Lung (tissue), 12 donors: ENCODE data around the gene RIPOR1. TPM values are rescaled to one million over a fixed set of nuclear protein-coding genes. Genes with fewer than 3 reads are reported as not detected.
A peak's percentile ranks its signal among the peaks of the same experiment; 100 is the strongest.

Experiments used
- ATAC-seq: fragments of 200-7000 bp; cut with Tn5 transposase; one replicate; pipeline ENCODE4 v1.9.1; 2020; ENCODE audit warnings: moderate number of reproducible peaks; ENCODE audit not compliant: insufficient read depth, low FRiP score
- DNase-seq, 3 donors: peaks; one replicate each; pipeline ENCODE4 v3.0.0-alpha.2; 2013 to 2017
- H3K27ac ChIP-seq, 2 donors: one replicate each; pipeline ENCODE4 v1.5.1; 2013; ENCODE audit warnings: mild to moderate bottlenecking in 2 of 2, moderate library complexity in 2 of 2, control low read depth in 1 of 2, inconsistent platforms in 1 of 2, low read depth in 1 of 2, low read length in 1 of 2
- H3K27me3 ChIP-seq, 3 donors: one replicate each; pipeline ENCODE4 v1.5.1; 2013; ENCODE audit warnings: low read length in 2 of 3; ENCODE audit not compliant: control insufficient read depth in 3 of 3, insufficient read depth in 3 of 3
- H3K36me3 ChIP-seq, 4 donors: one replicate each; pipeline ENCODE4 v1.5.1; 2013; ENCODE audit warnings: low read length in 4 of 4, mild to moderate bottlenecking in 1 of 4, moderate library complexity in 1 of 4; ENCODE audit not compliant: control insufficient read depth in 4 of 4, insufficient read depth in 4 of 4
- H3K4me1 ChIP-seq, 5 donors: one replicate each; pipeline ENCODE4 v1.5.1; 2013; ENCODE audit warnings: low read length in 5 of 5, mild to moderate bottlenecking in 2 of 5, moderate library complexity in 1 of 5; ENCODE audit not compliant: control insufficient read depth in 5 of 5, insufficient read depth in 5 of 5
- H3K4me3 ChIP-seq: one replicate; pipeline ENCODE4 v1.5.1; 2013; ENCODE audit warnings: mild to moderate bottlenecking, control low read depth, moderate library complexity
- H3K9ac ChIP-seq, 2 donors: one replicate each; pipeline ENCODE4 v1.5.1; 2013; ENCODE audit warnings: low read length in 2 of 2, control low read depth in 1 of 2; ENCODE audit not compliant: insufficient read depth in 1 of 2
- H3K9me3 ChIP-seq, 4 donors: one replicate each; pipeline ENCODE4 v1.5.1; 2013; ENCODE audit warnings: low read length in 3 of 4, mild to moderate bottlenecking in 1 of 4, moderate library complexity in 1 of 4; ENCODE audit not compliant: control insufficient read depth in 4 of 4, insufficient read depth in 3 of 4
- WGBS, 2 donors: extraction: QIAGEN DNeasy Blood & Tissue Kit; methylation state at CpG; one replicate each; pipeline ENCODE4 v1.1.7; 2013; 5-methylcytosine and 5-hydroxymethylcytosine counted together
- polyA plus RNA-seq, 2 donors: library from polyadenylated mRNA; stranded (reverse); fragments of 200-250 nt; gene quantifications; one replicate each; pipeline ENCODE4 v1.2.1, GENCODE V29; 2013
- total RNA-seq, 2 donors: library from RNA; depleted of rRNA in 1 of 2; stranded (reverse); fragments of >200 nt in 1 of 2; gene quantifications; one replicate each; pipeline ENCODE4 v1.2.1, GENCODE V29; 2014 to 2021
- TF ChIP-seq, protein P1 (sequence below): IDR thresholded peaks from 2 replicates; pipeline ENCODE4 v1.5.1; 2012; ENCODE audit warnings: mild to moderate bottlenecking; ENCODE audit errors: control extremely low read depth, extremely low read depth
- donor health status: control.
- donor health status: control.
- donor health status: Bipolar disorder and iron deficiency.
- donor health status: healthy.
- donor health status: DM: yes; HTN: yes; CAD: no.

Gene RIPOR1
- total and polyA plus RNA-seq, 4 donors, result 44.1 to 122 (median 70.4) TPM

DNA sequence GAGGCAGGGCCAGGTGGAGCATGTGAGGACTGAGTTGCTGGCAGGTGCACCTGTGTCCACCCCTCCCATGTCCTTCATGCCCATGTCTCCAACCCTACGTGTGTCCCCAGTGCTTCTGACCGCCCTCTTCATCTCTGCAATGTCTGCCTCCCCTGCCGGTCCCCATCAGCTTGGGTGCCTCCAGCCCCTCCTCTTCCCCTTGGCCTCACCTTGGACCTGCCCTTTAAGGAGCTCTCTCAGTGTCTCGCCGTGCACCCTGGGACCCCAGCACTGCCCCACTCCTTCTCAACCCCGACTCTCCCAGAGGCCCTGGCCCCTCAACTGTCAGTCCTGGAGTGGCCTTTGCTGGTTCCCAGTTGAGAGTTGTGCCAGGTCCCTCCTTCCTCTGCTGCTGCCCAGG lies 15.0 kb downstream of the RIPOR1 start:
- Histone ChIP-seq H3K4me3 (no peak overlapping the region), H3K9me3 (no peaks in the 10 kb centered on the region), H3K4me1 (peaks cover 0 to 17% (median 3%) of the 10 kb centered on the region in 5 donors), H3K9ac (no peak overlapping the region), H3K36me3 (peaks cover 6 to 83% (median 44%) of the 10 kb centered on the region in 4 donors), H3K27ac (peak overlapping the region in 1 of 2 donors; percentile 29), H3K27me3 (no peaks in the 10 kb centered on the region)
- TF ChIP-seq, protein P1, sequence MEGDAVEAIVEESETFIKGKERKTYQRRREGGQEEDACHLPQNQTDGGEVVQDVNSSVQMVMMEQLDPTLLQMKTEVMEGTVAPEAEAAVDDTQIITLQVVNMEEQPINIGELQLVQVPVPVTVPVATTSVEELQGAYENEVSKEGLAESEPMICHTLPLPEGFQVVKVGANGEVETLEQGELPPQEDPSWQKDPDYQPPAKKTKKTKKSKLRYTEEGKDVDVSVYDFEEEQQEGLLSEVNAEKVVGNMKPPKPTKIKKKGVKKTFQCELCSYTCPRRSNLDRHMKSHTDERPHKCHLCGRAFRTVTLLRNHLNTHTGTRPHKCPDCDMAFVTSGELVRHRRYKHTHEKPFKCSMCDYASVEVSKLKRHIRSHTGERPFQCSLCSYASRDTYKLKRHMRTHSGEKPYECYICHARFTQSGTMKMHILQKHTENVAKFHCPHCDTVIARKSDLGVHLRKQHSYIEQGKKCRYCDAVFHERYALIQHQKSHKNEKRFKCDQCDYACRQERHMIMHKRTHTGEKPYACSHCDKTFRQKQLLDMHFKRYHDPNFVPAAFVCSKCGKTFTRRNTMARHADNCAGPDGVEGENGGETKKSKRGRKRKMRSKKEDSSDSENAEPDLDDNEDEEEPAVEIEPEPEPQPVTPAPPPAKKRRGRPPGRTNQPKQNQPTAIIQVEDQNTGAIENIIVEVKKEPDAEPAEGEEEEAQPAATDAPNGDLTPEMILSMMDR, result no peak
- ATAC-seq, result no peak
- no peak for DNase-seq
- WGBS, 2 donors, result 74 to 86% methylated on average over 6 of the region's 6 CpGs

DNA sequence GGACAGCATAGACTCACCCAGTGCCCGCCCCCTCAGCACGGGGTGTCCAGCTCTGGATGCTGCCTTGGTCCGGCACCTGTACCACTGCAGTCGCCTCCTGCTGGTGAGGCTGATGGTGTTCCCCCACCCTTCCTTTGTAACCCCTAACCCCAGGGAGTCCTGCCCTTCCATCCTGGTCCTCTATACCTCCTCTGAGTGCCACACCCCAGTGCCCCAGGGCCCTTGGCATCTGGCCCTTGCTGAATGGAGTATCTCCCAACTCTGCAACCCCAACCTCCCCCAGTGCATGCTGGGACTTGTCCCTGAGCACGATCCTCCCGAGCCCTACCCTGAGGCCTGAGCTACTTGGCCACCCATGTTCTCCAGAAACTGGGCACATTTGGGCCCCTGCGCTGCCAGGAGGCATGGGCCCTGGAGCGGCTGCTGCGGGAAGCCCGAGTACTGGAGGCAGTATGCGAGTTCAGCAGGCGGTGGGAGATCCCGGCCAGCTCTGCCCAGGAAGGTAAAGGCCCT lies 15.8 kb downstream of the RIPOR1 start:
- ATAC-seq (no peak), DNase-seq (no peak)
- Histone ChIP-seq H3K9me3 (no peaks in the 10 kb centered on the region), H3K4me1 (peaks cover 0 to 13% (median 0%) of the 10 kb centered on the region in 5 donors), H3K27me3 (no peaks in the 10 kb centered on the region), H3K27ac (no peak overlapping the region), H3K9ac (no peak overlapping the region), H3K4me3 (no peak overlapping the region), H3K36me3 (peaks cover 6 to 84% (median 42%) of the 10 kb centered on the region in 4 donors)
- TF ChIP-seq, protein P1, result no peak
- 82 to 87% methylated on average over 13 of the region's 13 CpGs for WGBS, 2 donors

DNA sequence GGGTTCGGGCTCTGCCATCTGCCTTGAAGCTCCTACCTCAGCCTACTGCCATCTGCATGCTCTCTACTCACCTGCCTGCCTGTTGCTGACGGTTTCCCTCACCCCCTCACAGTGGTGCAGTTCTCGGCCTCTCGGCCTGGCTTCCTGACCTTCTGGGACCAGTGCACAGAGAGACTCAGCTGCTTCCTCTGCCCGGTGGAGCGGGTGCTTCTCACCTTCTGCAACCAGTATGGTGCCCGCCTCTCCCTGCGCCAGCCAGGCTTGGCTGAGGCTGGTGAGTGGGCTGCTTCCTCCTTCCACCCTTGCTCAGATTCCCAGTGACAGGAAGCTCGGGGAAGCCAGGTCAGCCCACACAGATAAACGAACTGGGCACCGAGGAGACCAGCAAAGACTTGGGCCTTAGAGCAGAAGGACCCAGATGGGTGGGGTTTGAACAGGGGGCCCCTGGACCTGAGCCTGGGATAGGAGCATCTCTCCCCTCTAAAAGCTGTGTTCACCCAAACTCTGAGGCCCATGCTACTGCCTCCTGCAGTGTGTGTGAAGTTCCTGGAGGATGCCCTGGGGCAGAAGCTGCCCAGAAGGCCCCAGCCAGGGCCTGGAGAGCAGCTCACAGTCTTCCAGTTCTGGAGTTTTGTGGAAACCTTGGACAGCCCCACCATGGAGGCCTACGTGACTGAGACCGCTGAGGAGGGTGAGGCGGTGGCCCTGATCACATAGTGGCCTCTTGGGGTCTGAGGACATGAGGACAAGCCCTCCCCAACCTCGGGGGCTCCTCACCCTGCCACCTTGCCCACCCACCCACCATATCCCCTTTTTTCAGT lies 16.4 kb downstream of the RIPOR1 start:
- TF ChIP-seq, protein P1, result no peak
- Histone ChIP-seq H3K27ac (peak overlapping the region in 1 of 2 donors; percentile 30), H3K4me3 (no peak overlapping the region), H3K9me3 (no peaks in the 10 kb centered on the region), H3K36me3 (peaks cover 6 to 78% (median 40%) of the 10 kb centered on the region in 4 donors), H3K27me3 (no peaks in the 10 kb centered on the region), H3K9ac (no peak overlapping the region), H3K4me1 (peaks cover 0 to 13% (median 0%) of the 10 kb centered on the region in 5 donors)
- ATAC-seq (no peak), DNase-seq (no peak)
- 70 to 74% methylated on average over 15 of the region's 15 CpGs for WGBS, 2 donors
